Measurements from ENCODE around the gene NHLH2. TPM values are rescaled to one million over a fixed set of nuclear protein-coding genes. Genes with fewer than 3 reads are reported as not detected.

The NHLH2 gene
- total RNA-seq, 1 donor from 2014 or later = 1.1 TPM

- Mint-ChIP-seq H3K4me1 (ENCODE audit: unreplicated experiment) (peaks cover 3% of the 10 kb centered on the region), H3K27ac (no peak overlapping the region), H3K4me3 (no peak overlapping the region), H3K9me3 (no peaks in the 10 kb centered on the region), H3K27me3 (peaks cover 9% of the 10 kb centered on the region), H3K36me3 (no peaks in the 10 kb centered on the region)
- DNase-seq (ENCODE audit: extremely low spot score, unreplicated experiment) = no peak
- no peak for TF ChIP-seq CTCF (conservative IDR thresholded peaks at IDR 0.05)
These were observed 27.2 kb downstream of the NHLH2 start for GRCh38 chr1:115813727-115814126.

GRCh38 chr1:115811140-115811828, 29.6 kb downstream of the NHLH2 start:
- Mint-ChIP-seq H3K4me1 (ENCODE audit: unreplicated experiment) (peaks cover 3% of the 10 kb centered on the region), H3K9me3 (no peaks in the 10 kb centered on the region), H3K27me3 (peaks cover 9% of the 10 kb centered on the region), H3K4me3 (no peak overlapping the region), H3K36me3 (no peaks in the 10 kb centered on the region), H3K27ac (no peak overlapping the region)
- TF ChIP-seq CTCF (conservative IDR thresholded peaks at IDR 0.05) = no peak
- DNase-seq (ENCODE audit: extremely low spot score, unreplicated experiment) = no peak

- H3K36me3 Mint-ChIP-seq = no peaks in the 10 kb centered on the region
- no peak for TF ChIP-seq CTCF (conservative IDR thresholded peaks at IDR 0.05)
- peaks cover 9% of the 10 kb centered on the region for H3K27me3 Mint-ChIP-seq
- no peak overlapping the region for H3K4me3 Mint-ChIP-seq
- H3K27ac Mint-ChIP-seq = no peak overlapping the region
- no peaks in the 10 kb centered on the region for H3K9me3 Mint-ChIP-seq
- peaks cover 3% of the 10 kb centered on the region for H3K4me1 Mint-ChIP-seq (ENCODE audit: unreplicated experiment)
- DNase-seq (ENCODE audit: extremely low spot score, unreplicated experiment) = no peak
These were observed 30.3 kb downstream of the NHLH2 start for GRCh38 chr1:115810609-115811008.

GRCh38 chr1:115809847-115810246, 31.1 kb downstream of the NHLH2 start:
- no peak overlapping the region for H3K27ac Mint-ChIP-seq
- H3K27me3 Mint-ChIP-seq = peaks cover 9% of the 10 kb centered on the region
- no peak for TF ChIP-seq CTCF (conservative IDR thresholded peaks at IDR 0.05)
- no peaks in the 10 kb centered on the region for H3K36me3 Mint-ChIP-seq
- DNase-seq (ENCODE audit: extremely low spot score, unreplicated experiment) = no peak
- H3K4me1 Mint-ChIP-seq (ENCODE audit: unreplicated experiment) = peaks cover 3% of the 10 kb centered on the region
- H3K9me3 Mint-ChIP-seq = no peaks in the 10 kb centered on the region
- no peak overlapping the region for H3K4me3 Mint-ChIP-seq

GRCh38 chr1:115809076-115809475, 31.9 kb downstream of the NHLH2 start:
- Mint-ChIP-seq H3K9me3 (no peaks in the 10 kb centered on the region), H3K27me3 (peaks cover 6% of the 10 kb centered on the region), H3K4me1 (ENCODE audit: unreplicated experiment) (peaks cover 3% of the 10 kb centered on the region), H3K36me3 (no peaks in the 10 kb centered on the region), H3K27ac (no peak overlapping the region), H3K4me3 (no peak overlapping the region)
- no peak for DNase-seq (ENCODE audit: extremely low spot score, unreplicated experiment)
- no peak for TF ChIP-seq CTCF (conservative IDR thresholded peaks at IDR 0.05)
